Activated T-cell treated with anti-CD3 and anti-CD28 coated beads for 1 hour (primary cell): Measurements from ENCODE around the gene CERT1.
"Not testable (repeated sequence)": the region's sequence is repeated elsewhere in the genome, so short reads cannot be mapped to it uniquely, and the experiment has no call there.

Experiments used
- DNase-seq: peaks from one replicate; pipeline ENCODE4 v3.0.0-alpha.2; 2020; ENCODE audit warnings: low read depth

Gene CERT1

DNA sequence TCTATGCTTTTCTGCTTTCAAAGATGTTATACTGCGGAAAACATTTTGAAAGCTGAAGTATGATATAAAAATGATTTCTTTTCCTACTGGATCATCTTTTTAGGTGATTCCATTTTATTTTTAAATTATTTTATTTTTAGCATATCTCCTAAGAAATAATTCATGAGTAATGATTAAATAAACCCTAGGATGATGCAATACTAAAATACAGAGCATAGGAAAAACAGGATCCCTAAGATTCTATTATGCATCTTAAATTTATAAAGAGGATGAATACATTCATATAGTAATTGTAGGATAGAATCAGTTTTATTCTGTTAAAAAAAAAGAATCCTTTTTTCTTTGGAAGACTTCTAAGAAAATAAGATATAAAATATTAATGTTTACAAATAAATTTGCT lies 11.1 kb upstream of the CERT1 start:
- no peak for DNase-seq

DNA sequence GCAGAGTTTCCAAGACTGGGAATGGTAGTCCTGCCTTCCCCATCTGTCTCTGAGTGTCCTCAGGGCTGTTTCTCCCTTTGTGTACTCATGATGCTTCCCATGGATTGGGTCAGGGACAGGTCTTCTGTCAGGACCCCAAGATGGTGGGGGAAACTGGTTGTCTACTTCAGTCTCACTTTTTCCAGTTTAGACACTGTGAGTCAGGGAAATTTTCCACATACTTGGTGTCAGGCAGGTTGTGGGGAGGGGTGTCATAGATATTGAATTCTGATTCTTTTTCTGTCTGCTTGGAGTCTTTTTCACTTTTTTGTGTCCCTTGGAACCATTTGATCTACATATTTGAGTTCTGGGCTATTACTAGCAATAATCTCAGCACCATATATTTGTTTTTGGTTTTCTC lies 10.6 kb upstream of the CERT1 start:
- DNase-seq, result no peak

DNA sequence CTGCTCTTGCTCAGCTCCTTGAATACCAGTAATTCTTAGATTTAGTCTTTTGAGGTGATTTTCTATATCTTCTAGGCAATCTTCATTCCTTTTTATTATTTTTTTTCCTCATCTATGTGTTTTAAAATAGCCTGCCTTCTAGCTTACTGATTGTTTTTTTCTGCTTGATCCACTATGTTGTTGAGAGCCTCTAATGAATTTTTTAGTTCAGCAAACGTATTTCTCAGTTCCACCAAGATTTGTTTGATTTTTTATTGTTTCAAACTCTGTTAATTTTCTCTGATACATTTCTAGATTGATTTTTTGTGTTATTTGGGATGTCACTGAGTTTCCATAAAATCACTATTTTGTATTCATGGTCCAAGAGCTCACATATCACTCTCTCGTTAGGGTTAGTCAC lies 9.8 kb upstream of the CERT1 start:
- no peak for DNase-seq

DNA sequence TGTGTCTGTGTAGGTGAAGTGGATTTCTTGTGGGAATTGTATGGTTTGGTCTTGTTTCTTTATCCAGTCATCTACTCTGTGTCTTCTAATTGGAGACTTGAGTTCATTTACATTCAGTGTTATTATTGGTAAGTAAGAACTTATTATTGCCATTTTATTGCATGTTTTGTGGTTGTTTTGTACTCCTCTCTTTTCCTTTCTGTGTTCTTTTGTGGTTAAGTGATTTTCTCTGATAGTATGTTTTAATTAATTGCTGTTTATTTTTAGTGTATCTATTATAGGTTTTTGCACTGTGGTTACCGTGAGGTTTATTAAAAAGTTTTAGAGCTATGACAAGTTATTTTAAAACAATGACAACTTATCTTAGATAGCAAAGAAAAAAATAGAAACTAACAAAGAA lies 8.3 kb upstream of the CERT1 start:
- DNase-seq, result no peak

- DNase-seq, result no peak
Measured at GRCh38 chr5:75514323-75514722, 2.9 kb upstream of the CERT1 start.

DNA sequence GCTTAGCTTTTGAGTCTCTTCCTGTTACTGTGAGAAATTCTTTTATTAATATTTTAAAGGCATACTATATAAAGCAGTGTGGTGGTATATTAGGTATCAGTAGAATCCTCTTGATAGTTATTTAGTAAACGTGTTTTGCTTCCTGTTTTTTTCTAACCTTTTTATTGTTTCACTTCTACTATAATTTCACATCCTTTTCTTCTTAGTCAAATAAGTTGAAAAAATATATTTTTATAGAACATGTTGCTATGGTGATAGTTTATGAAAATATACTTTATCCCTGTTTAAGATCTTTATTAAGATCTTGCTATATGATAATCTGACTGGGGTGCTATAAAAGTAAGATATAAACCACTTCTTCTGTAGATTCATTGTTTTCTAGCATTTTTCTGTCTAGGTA lies 2.4 kb upstream of the CERT1 start:
- no peak for DNase-seq

GRCh38 chr5:75512383-75513074 lies 1.1 kb upstream of the CERT1 start:
- no peak for DNase-seq

- peak; percentile 17 for DNase-seq
Measured at GRCh38 chr5:75510836-75511434, 494 bp downstream of the CERT1 start.

DNA sequence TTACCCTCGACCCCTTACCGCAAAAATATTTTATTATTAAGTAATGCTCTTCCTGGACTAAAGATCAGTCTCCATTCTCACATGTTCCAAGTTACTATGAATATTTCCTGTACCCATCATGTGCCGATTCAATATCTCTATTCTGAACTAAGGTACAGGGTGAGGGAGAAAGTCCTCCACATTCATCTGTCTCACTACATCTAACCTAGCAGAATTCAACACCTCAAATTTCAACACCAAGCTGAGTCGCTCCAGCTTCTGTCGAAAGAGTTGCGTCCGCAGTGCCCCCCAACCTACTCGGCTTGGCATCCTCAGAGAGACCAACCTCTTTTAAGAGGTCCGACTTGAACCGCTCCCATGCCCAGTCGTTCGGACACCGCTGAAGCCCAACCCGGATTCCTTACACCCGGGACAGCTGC lies 1.0 kb downstream of the CERT1 start:
- peak; percentile 4 for DNase-seq

GRCh38 chr5:75509956-75510355 lies 1.5 kb downstream of the CERT1 start:
- no peak for DNase-seq

- DNase-seq, result no peak
Measured at GRCh38 chr5:75509546-75509945, 1.9 kb downstream of the CERT1 start.

GRCh38 chr5:75507841-75508240 lies 3.6 kb downstream of the CERT1 start:
- DNase-seq, result no peak

DNA sequence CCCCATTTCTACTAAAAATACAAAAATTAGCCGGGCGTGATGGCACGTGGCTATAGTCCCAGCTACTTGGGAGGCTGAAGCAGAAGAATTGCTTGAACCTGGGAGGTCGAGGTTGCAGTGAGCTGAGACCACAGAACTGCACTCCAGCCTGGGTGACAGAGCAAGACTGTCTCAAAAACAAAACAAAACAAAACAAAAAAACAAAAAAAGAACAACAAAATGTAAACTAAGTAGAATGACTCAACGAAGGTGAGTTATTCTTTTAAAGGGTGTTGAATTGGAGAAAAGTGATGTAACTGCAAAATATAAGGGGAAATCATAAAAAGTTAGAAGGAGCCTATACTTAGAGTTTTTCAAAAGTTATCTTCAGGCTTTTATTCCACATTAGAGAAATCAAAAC lies 6.3 kb downstream of the CERT1 start:
- DNase-seq, result not testable (repeated sequence)

GRCh38 chr5:75498875-75499274 lies 12.6 kb downstream of the CERT1 start:
- DNase-seq, result not testable (repeated sequence)

- no peak for DNase-seq
Measured at GRCh38 chr5:75498208-75498777, 13.1 kb downstream of the CERT1 start.

DNA sequence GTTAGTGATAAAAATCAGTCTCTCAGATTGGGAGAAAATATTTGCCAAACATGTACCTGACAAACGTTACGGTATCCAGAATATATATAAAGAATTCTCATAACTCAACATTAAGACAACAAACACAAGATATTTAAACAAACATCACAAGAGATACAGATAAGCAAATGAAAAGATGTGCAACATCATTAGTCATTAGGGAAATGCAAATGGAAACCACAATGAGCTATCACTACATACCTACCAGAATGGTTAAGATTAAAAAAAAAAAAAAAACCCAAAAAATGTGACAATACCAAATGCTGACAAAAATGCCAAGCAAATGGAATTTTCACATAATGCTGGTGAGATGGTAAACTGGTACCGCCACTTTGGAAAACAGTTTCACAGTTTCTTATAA lies 15.4 kb downstream of the CERT1 start:
- no peak for DNase-seq

- DNase-seq, result no peak
Measured at GRCh38 chr5:75491621-75492020, 19.8 kb downstream of the CERT1 start.

GRCh38 chr5:75489847-75490246 lies 21.6 kb downstream of the CERT1 start:
- not testable (repeated sequence) for DNase-seq

DNA sequence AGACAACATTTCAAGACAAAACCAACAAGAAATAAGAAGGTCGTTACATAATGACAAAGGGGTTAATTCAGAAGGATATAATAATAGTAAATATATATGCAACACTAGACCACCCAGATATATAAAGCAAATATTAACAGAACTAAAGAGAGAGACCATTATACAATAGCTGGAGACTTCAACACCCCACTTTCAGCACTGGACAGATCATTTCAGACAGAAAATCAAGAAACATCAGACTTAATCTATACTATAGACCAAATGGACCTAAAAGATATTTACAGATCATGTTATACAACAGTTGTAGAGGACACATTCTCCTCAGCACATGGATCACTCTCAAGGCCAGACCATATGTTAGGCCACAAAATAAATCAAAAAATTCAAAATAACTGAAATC lies 26.8 kb downstream of the CERT1 start:
- no peak for DNase-seq

DNA sequence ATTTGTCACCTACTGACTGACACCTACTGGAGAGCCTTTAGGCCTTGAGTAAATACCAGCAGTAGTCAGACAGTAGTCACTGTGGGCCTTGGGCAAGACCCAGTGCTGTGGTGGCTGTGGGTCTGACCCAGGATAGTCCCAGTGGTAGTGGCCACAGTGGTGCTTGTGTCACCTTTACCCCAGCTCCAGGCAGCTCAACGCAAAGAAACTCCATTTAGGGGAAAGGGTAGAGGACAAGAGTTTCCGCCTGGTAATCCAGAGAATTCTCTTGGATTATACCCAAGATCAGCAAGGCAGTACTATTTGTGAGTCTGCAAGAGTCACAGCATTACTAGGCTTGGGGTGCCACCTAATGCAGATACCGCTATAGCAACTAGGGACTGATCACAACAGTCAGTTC lies 28.9 kb downstream of the CERT1 start:
- DNase-seq, result no peak

GRCh38 chr5:75481024-75481423 lies 30.4 kb downstream of the CERT1 start:
- DNase-seq, result no peak

DNA sequence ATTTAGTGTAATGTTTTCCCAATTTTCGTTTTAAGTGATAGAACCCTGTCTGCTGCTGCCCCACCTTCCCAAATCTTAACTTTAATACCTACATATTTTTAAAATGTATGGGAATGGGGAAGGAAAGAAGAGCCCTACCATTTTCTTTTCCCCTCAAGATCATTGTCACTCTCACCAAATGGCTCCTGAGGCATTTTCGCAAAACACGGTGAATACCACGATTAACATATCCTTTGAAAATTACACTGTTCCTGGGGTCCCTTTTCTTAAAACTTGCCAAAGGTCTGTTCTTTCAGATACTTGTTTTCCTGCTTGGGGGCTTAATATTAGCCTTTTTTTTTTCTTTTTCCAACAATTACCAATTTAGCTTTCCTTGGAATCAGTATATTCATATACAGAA lies 36.1 kb downstream of the CERT1 start:
- DNase-seq, result no peak

DNA sequence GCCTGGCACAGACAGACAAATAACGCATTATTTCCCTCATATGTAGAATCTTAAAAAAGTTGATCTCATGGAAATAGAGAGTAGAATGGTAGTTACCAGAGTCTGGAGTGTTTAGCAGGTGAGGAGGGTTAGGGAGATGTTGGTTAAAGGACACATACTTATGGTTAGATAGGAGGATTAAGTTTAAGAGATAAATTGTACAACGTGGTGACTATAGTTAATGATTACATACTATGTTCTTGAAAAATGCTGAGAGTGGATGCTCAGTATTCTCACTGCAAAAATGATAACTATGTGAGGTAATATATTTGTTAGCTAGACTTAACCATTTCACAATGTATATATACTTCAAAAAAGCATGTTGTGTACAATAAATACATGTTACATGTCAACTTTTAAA lies 38.0 kb downstream of the CERT1 start:
- no peak for DNase-seq

GRCh38 chr5:75472973-75473372 lies 38.5 kb downstream of the CERT1 start:
- no peak for DNase-seq
